ENCODE data around the gene OR9Q1. TPM values are rescaled to one million over a fixed set of nuclear protein-coding genes. Genes with fewer than 3 reads are reported as not detected.

Gene OR9Q1
- total and polyA plus RNA-seq, 2 donors (not counting 1 experiment from before 2014, with no cell fraction given), result not detected

GRCh38 chr11:58188770-58189169 lies 165.1 kb downstream of the OR9Q1 start, which contains the start of gene OR9Q2:
OR9Q2 (plus strand) TSS chr11:58189070; CDS start chr11:58190491, 1,421 bp downstream.
- Histone ChIP-seq H3K4me1 (ENCODE audit: control insufficient read depth, extremely low read depth, insufficient read depth, low read length) (no peaks in the 10 kb centered on the region), H3K79me2 (ENCODE audit: control insufficient read depth, insufficient read depth, low read length) (no peaks in the 10 kb centered on the region), H3K9me3 (ENCODE audit: control insufficient read depth, insufficient read depth, low read depth, low read length) (no peaks in the 10 kb centered on the region), H3K4me3 (replicated peaks in 1 of 4; ENCODE audit: control extremely low read depth in 1 of 4, insufficient read depth in 1 of 4, low read depth in 3 of 4, low read length in 4 of 4) (no peak within 1 kb of the TSS), H3K27me3 (ENCODE audit: control insufficient read depth, insufficient read depth, low read length) (no peaks in the 10 kb centered on the region), H3K27ac (ENCODE audit: insufficient read depth, low read length) (no peak within 1 kb of the TSS), H4K20me1 (ENCODE audit: control insufficient read depth, extremely low read depth, insufficient read depth, low read length) (no peaks in the 10 kb centered on the region), H3K36me3 (ENCODE audit: control insufficient read depth, insufficient read depth, low read length) (no peaks in the 10 kb centered on the region), H3K9ac (ENCODE audit: insufficient read depth, low read length) (no peak within 1 kb of the TSS), H3K4me2 (ENCODE audit: extremely low read depth, insufficient read depth, low read length) (no peak within 1 kb of the TSS), H2AFZ (ENCODE audit: low read length) (no peak within 1 kb of the TSS)
- TF ChIP-seq CTCF (conservative IDR thresholded peaks at IDR 0.05 in 1 of 2, IDR thresholded peaks at IDR 0.05 in 1 of 2; ENCODE audit: low read depth in 1 of 2, low read length in 2 of 2) (no peak), EZH2 (IDR thresholded peaks at IDR 0.05; ENCODE audit: low read length, missing control alignments) (no peak)
- no peak for DNase-seq (ENCODE audit: low read depth in 2 of 2)

- TF ChIP-seq EZH2 (IDR thresholded peaks at IDR 0.05; ENCODE audit: low read length, missing control alignments), result no peak
- TF ChIP-seq CTCF (conservative IDR thresholded peaks at IDR 0.05 in 1 of 2, IDR thresholded peaks at IDR 0.05 in 1 of 2; ENCODE audit: low read depth in 1 of 2, low read length in 2 of 2), result no peak
- no peak overlapping the region for H3K4me3 ChIP-seq (replicated peaks in 1 of 4; ENCODE audit: control extremely low read depth in 1 of 4, insufficient read depth in 1 of 4, low read depth in 3 of 4, low read length in 4 of 4)
- H3K4me2 ChIP-seq (ENCODE audit: extremely low read depth, insufficient read depth, low read length), result no peak overlapping the region
- no peaks in the 10 kb centered on the region for H3K4me1 ChIP-seq (ENCODE audit: control insufficient read depth, extremely low read depth, insufficient read depth, low read length)
- H3K27ac ChIP-seq (ENCODE audit: insufficient read depth, low read length), result no peak overlapping the region
- H3K36me3 ChIP-seq (ENCODE audit: control insufficient read depth, insufficient read depth, low read length), result no peaks in the 10 kb centered on the region
- H3K79me2 ChIP-seq (ENCODE audit: control insufficient read depth, insufficient read depth, low read length), result no peaks in the 10 kb centered on the region
- H3K9me3 ChIP-seq (ENCODE audit: control insufficient read depth, insufficient read depth, low read depth, low read length), result no peaks in the 10 kb centered on the region
- H4K20me1 ChIP-seq (ENCODE audit: control insufficient read depth, extremely low read depth, insufficient read depth, low read length), result no peaks in the 10 kb centered on the region
- H3K9ac ChIP-seq (ENCODE audit: insufficient read depth, low read length), result no peak overlapping the region
- no peaks in the 10 kb centered on the region for H3K27me3 ChIP-seq (ENCODE audit: control insufficient read depth, insufficient read depth, low read length)
- no peak overlapping the region for H2AFZ ChIP-seq (ENCODE audit: low read length)
- no peak for DNase-seq (ENCODE audit: low read depth in 2 of 2)
Measured at GRCh38 chr11:58192229-58192628, 168.5 kb downstream of the OR9Q1 start.

GRCh38 chr11:58193391-58193790 lies 169.7 kb downstream of the OR9Q1 start:
- H4K20me1 ChIP-seq (ENCODE audit: control insufficient read depth, extremely low read depth, insufficient read depth, low read length), result no peaks in the 10 kb centered on the region
- no peak overlapping the region for H3K27ac ChIP-seq (ENCODE audit: insufficient read depth, low read length)
- no peaks in the 10 kb centered on the region for H3K36me3 ChIP-seq (ENCODE audit: control insufficient read depth, insufficient read depth, low read length)
- TF ChIP-seq EZH2 (IDR thresholded peaks at IDR 0.05; ENCODE audit: low read length, missing control alignments) (no peak), CTCF (conservative IDR thresholded peaks at IDR 0.05 in 1 of 2, IDR thresholded peaks at IDR 0.05 in 1 of 2; ENCODE audit: low read depth in 1 of 2, low read length in 2 of 2) (no peak)
- no peaks in the 10 kb centered on the region for H3K27me3 ChIP-seq (ENCODE audit: control insufficient read depth, insufficient read depth, low read length)
- no peak overlapping the region for H3K4me2 ChIP-seq (ENCODE audit: extremely low read depth, insufficient read depth, low read length)
- H2AFZ ChIP-seq (ENCODE audit: low read length), result no peak overlapping the region
- no peaks in the 10 kb centered on the region for H3K9me3 ChIP-seq (ENCODE audit: control insufficient read depth, insufficient read depth, low read depth, low read length)
- no peak for DNase-seq (ENCODE audit: low read depth in 2 of 2)
- no peaks in the 10 kb centered on the region for H3K79me2 ChIP-seq (ENCODE audit: control insufficient read depth, insufficient read depth, low read length)
- no peak overlapping the region for H3K9ac ChIP-seq (ENCODE audit: insufficient read depth, low read length)
- H3K4me1 ChIP-seq (ENCODE audit: control insufficient read depth, extremely low read depth, insufficient read depth, low read length), result no peaks in the 10 kb centered on the region
- no peak overlapping the region for H3K4me3 ChIP-seq (replicated peaks in 1 of 4; ENCODE audit: control extremely low read depth in 1 of 4, insufficient read depth in 1 of 4, low read depth in 3 of 4, low read length in 4 of 4)

All from fibroblast of lung (primary cell).